Right forelimb (tissue), 1 donor: ENCODE data around the gene IZUMO4.
A peak's percentile ranks its signal among the peaks of the same experiment; 100 is the strongest.

Experiments used
- DNase-seq: peaks from one replicate; pipeline ENCODE4 v3.0.0-alpha.2; 2018

Gene IZUMO4

GRCh38 chr19:2096480-2097202 lies at the start of gene IZUMO4:
Gene IZUMO4, plus strand, starts transcription at chr19:2096915. Its CDS starts 31 bp downstream, at chr19:2096946.
- DNase-seq: peak; percentile 100

- no peak for DNase-seq
Observed at GRCh38 chr19:2047076-2047448, 49.7 kb upstream of the IZUMO4 start.

- no peak for DNase-seq
Observed at GRCh38 chr19:2047449-2048103, 49.1 kb upstream of the IZUMO4 start.

- no peak for DNase-seq
Observed at GRCh38 chr19:2048104-2048958, 48.4 kb upstream of the IZUMO4 start.

GRCh38 chr19:2048959-2049740 lies 47.6 kb upstream of the IZUMO4 start:
- no peak for DNase-seq

GRCh38 chr19:2049741-2050348 lies 46.9 kb upstream of the IZUMO4 start:
- no peak for DNase-seq

- no peak for DNase-seq
Observed at GRCh38 chr19:2050349-2050990, 46.2 kb upstream of the IZUMO4 start.

GRCh38 chr19:2050991-2051772 lies 45.5 kb upstream of the IZUMO4 start, which contains the start of gene MKNK2:
Gene MKNK2, minus strand, starts transcription at chr19:2051244. Its CDS starts 393 bp downstream, at chr19:2050851.
- DNase-seq: peak; percentile 97

GRCh38 chr19:2051773-2052704 lies 44.7 kb upstream of the IZUMO4 start:
- DNase-seq: no peak

GRCh38 chr19:2053601-2054389 lies 42.9 kb upstream of the IZUMO4 start:
- no peak for DNase-seq

GRCh38 chr19:2054763-2055162 lies 42.0 kb upstream of the IZUMO4 start:
- no peak for DNase-seq

- peak; percentile 72 for DNase-seq
Observed at GRCh38 chr19:2055931-2056836, 40.5 kb upstream of the IZUMO4 start.

GRCh38 chr19:2056837-2057192 lies 39.9 kb upstream of the IZUMO4 start:
- no peak for DNase-seq

GRCh38 chr19:2057484-2058469 lies 38.9 kb upstream of the IZUMO4 start:
- no peak for DNase-seq

GRCh38 chr19:2058570-2059421 lies 37.9 kb upstream of the IZUMO4 start:
- no peak for DNase-seq
